GM12873 (cell line): ENCODE data around the gene LYPLA2.

Source experiments
- CTCF ChIP-seq: IDR thresholded peaks from 2 replicates; pipeline ENCODE4 v1.5.1; 2012; ENCODE audit warnings: low read depth, mild to moderate bottlenecking, moderate library complexity, low read length, control low read depth; ENCODE audit not compliant: insufficient read depth; ENCODE audit errors: missing control alignments

The LYPLA2 gene

GRCh38 chr1:23779826-23780371 lies 11.0 kb upstream of the LYPLA2 start:
- TF ChIP-seq CTCF: no peak

GRCh38 chr1:23784846-23785245 lies 6.1 kb upstream of the LYPLA2 start:
- no peak for TF ChIP-seq CTCF

GRCh38 chr1:23787701-23788100 lies 3.2 kb upstream of the LYPLA2 start:
- no peak for TF ChIP-seq CTCF

- no peak for TF ChIP-seq CTCF
Observed at GRCh38 chr1:23788695-23789094, 2.2 kb upstream of the LYPLA2 start.

GRCh38 chr1:23791516-23792047 lies 637 bp downstream of the LYPLA2 start:
- TF ChIP-seq CTCF: no peak

- TF ChIP-seq CTCF: no peak
Observed at GRCh38 chr1:23792151-23792945, 1.4 kb downstream of the LYPLA2 start.

GRCh38 chr1:23793018-23793781 lies 2.3 kb downstream of the LYPLA2 start:
- no peak for TF ChIP-seq CTCF
